ENCODE data around the gene HEXB. TPM values are rescaled to one million over a fixed set of nuclear protein-coding genes. Genes with fewer than 3 reads are reported as not detected.
"Not testable (repeated sequence)": the region's sequence is repeated elsewhere in the genome, so short reads cannot be mapped to it uniquely, and the experiment has no call there.

The HEXB gene
- total and polyA plus RNA-seq, 7 experiments from 2014 or later: 37.7 to 95.8 (median 72.0) TPM

GRCh38 chr5:74736759-74737158, 51.7 kb downstream of the HEXB start:
- POLR2A ChIA-PET: no interaction called here
- DNase-seq: no peak
- CTCF ChIA-PET: no interaction called here
- ATAC-seq: no peak
- Mint-ChIP-seq H3K4me3 (no peak overlapping the region), H3K9me3 (peaks cover 0 to 1% (median 0%) of the 10 kb centered on the region in 11 donors), H3K27me3 (no peaks in the 10 kb centered on the region), H3K36me3 (peaks cover 4 to 52% (median 25%) of the 10 kb centered on the region in 5 donors), H3K4me1 (peaks cover 0 to 1% (median 0%) of the 10 kb centered on the region in 7 donors), H3K27ac (peak overlapping the region in 2 of 9 donors; percentile 3 to 26)
- Histone ChIP-seq H3K9me3 (ENCODE audit: control insufficient read depth in 2 of 3, low read length in 3 of 3) (no peaks in the 10 kb centered on the region), H3K27me3 (ENCODE audit: control insufficient read depth in 2 of 2, insufficient read depth in 2 of 2, low read length in 2 of 2) (no peaks in the 10 kb centered on the region), H3K27ac (ENCODE audit: low read depth, low read length) (no peak overlapping the region), H3K4me3 (ENCODE audit: low read length) (no peak overlapping the region), H3K36me3 (ENCODE audit: control insufficient read depth in 2 of 3, insufficient read depth in 3 of 3, low read length in 3 of 3) (peaks cover 3 to 41% (median 14%) of the 10 kb centered on the region in 3 experiments), H3K4me1 (ENCODE audit: control insufficient read depth in 2 of 2, insufficient read depth in 2 of 2, low read length in 2 of 2) (no peaks in the 10 kb centered on the region)
- intact Hi-C loops (cut with micrococcal nuclease): no loop called here

- no peak for ATAC-seq
- POLR2A ChIA-PET: interaction anchor here (0.9 kb wide), 1 partner anchor 29 kb away, joined by 3 read pairs; the partner anchor contains the start of genes GFM2 and NSA2
- H3K27ac Mint-ChIP-seq: peak overlapping the region in 2 of 9 donors; percentile 6 to 67
- intact Hi-C loops (cut with micrococcal nuclease): no loop called here
- Histone ChIP-seq H3K4me3 (ENCODE audit: low read length) (no peak overlapping the region), H3K36me3 (ENCODE audit: control insufficient read depth in 2 of 3, insufficient read depth in 3 of 3, low read length in 3 of 3) (peaks cover 3 to 33% (median 14%) of the 10 kb centered on the region in 3 experiments), H3K9me3 (ENCODE audit: control insufficient read depth in 2 of 3, low read length in 3 of 3) (no peaks in the 10 kb centered on the region), H3K27me3 (ENCODE audit: control insufficient read depth in 2 of 2, insufficient read depth in 2 of 2, low read length in 2 of 2) (no peaks in the 10 kb centered on the region), H3K27ac (ENCODE audit: low read depth, low read length) (no peak overlapping the region), H3K4me1 (ENCODE audit: control insufficient read depth in 2 of 2, insufficient read depth in 2 of 2, low read length in 2 of 2) (no peaks in the 10 kb centered on the region)
- no peaks in the 10 kb centered on the region for H3K9me3 Mint-ChIP-seq
- H3K27me3 Mint-ChIP-seq: no peaks in the 10 kb centered on the region
- H3K4me1 Mint-ChIP-seq: peaks cover 0 to 1% (median 0%) of the 10 kb centered on the region in 7 donors
- DNase-seq: no peak
- H3K36me3 Mint-ChIP-seq: peaks cover 4 to 49% (median 24%) of the 10 kb centered on the region in 5 donors
- H3K4me3 Mint-ChIP-seq: no peak overlapping the region
- CTCF ChIA-PET: interaction anchor here (0.6 to 0.7 kb wide), 2 partner anchors 76 to 498 kb away, joined by 3 to 4 read pairs; no protein-coding TSS in a partner anchor
Observed at GRCh38 chr5:74738406-74738805, 53.4 kb downstream of the HEXB start.

DNA sequence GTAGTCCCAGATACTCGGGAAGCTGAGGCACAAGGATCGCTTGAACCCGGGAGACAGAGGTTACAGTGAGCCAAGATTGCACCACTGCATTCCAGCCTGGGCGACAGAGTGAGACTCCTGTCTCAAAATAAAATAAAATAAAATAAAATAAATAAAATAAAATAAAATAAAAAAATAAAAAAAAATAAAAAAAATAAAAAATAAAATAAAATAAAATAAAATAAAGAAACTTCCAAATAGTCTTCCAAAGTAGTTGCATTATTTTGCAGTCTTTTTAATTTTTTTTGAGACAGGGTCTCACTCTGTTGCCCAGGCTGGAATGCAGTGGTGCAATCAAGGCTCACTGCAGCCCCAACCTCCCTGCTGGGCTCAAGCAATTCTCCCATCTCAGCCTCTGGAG, 63.7 kb downstream of the HEXB start:
- H3K9me3 ChIP-seq (ENCODE audit: control insufficient read depth in 2 of 3, low read length in 3 of 3); intact Hi-C loops (cut with micrococcal nuclease); H3K27me3 Mint-ChIP-seq; ATAC-seq; CTCF ChIA-PET; H3K27ac Mint-ChIP-seq; H3K27ac ChIP-seq (ENCODE audit: low read depth, low read length); H3K4me1 ChIP-seq (ENCODE audit: control insufficient read depth in 2 of 2, insufficient read depth in 2 of 2, low read length in 2 of 2); H3K9me3 Mint-ChIP-seq; H3K4me3 ChIP-seq (ENCODE audit: low read length); H3K4me1 Mint-ChIP-seq; POLR2A ChIA-PET; H3K4me3 Mint-ChIP-seq; H3K27me3 ChIP-seq (ENCODE audit: control insufficient read depth in 2 of 2, insufficient read depth in 2 of 2, low read length in 2 of 2); DNase-seq: not testable (repeated sequence)
- peaks cover 0 to 46% (median 6%) of the 10 kb centered on the region in 3 experiments for H3K36me3 ChIP-seq (ENCODE audit: control insufficient read depth in 2 of 3, insufficient read depth in 3 of 3, low read length in 3 of 3)
- H3K36me3 Mint-ChIP-seq: peaks cover 16 to 66% (median 50%) of the 10 kb centered on the region in 5 donors

DNA sequence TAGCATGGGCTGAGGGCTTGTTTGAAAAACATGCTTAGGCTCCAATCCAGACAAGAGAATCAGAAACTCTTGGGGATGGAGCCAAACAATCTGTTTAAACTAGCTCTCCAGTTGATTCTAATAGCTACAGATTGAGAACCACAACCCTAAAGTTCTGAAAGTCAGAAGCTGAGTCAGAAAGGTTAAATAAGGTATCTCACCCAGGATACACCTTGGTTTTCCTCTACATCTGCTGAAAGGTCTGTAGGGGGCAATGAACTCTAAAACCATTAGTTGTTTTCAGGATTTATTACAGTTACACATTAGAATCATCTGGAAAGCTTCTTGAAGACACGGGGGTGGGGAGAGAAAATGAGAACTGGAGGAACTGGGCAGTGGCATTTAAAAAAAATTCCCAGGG, 76.2 kb downstream of the HEXB start:
- Histone ChIP-seq H3K9me3 (ENCODE audit: control insufficient read depth in 2 of 3, low read length in 3 of 3) (no peaks in the 10 kb centered on the region), H3K4me1 (ENCODE audit: control insufficient read depth in 2 of 2, insufficient read depth in 2 of 2, low read length in 2 of 2) (peaks cover 12% of the 10 kb centered on the region in 2 donors), H3K4me3 (ENCODE audit: low read length) (no peak overlapping the region), H3K27ac (ENCODE audit: low read depth, low read length) (no peak overlapping the region), H3K27me3 (ENCODE audit: control insufficient read depth in 2 of 2, insufficient read depth in 2 of 2, low read length in 2 of 2) (no peaks in the 10 kb centered on the region), H3K36me3 (ENCODE audit: control insufficient read depth in 2 of 3, insufficient read depth in 3 of 3, low read length in 3 of 3) (peaks cover 0 to 23% (median 16%) of the 10 kb centered on the region in 3 experiments)
- ATAC-seq (no peak), DNase-seq (no peak)
- Mint-ChIP-seq H3K4me3 (no peak overlapping the region), H3K36me3 (peaks cover 9 to 46% (median 23%) of the 10 kb centered on the region in 5 donors), H3K4me1 (peaks cover 6 to 42% (median 30%) of the 10 kb centered on the region in 7 donors), H3K9me3 (peaks cover 0 to 5% (median 0%) of the 10 kb centered on the region in 11 donors), H3K27ac (peak overlapping the region in 1 of 9 donors; percentile 20), H3K27me3 (no peaks in the 10 kb centered on the region)
- intact Hi-C loops (cut with micrococcal nuclease): loop anchor here in 1 of 2 donors (10.0 kb wide), 1 partner anchor 474 kb away; the partner anchor contains the start of gene ANKRD31
- CTCF ChIA-PET: interaction anchor here (1.0 kb wide), 1 partner anchor 158 kb away, joined by 4 read pairs; no protein-coding TSS in a partner anchor
- POLR2A ChIA-PET: no interaction called here

GRCh38 chr5:74762599-74762998, 77.6 kb downstream of the HEXB start:
- POLR2A ChIA-PET: no interaction called here
- peaks cover 13 to 14% of the 10 kb centered on the region in 2 donors for H3K4me1 ChIP-seq (ENCODE audit: control insufficient read depth in 2 of 2, insufficient read depth in 2 of 2, low read length in 2 of 2)
- H3K4me3 ChIP-seq (ENCODE audit: low read length): no peak overlapping the region
- Mint-ChIP-seq H3K36me3 (peaks cover 11 to 34% (median 15%) of the 10 kb centered on the region in 5 donors), H3K27ac (no peak overlapping the region), H3K9me3 (no peaks in the 10 kb centered on the region), H3K4me1 (peaks cover 6 to 56% (median 42%) of the 10 kb centered on the region in 7 donors), H3K27me3 (no peaks in the 10 kb centered on the region), H3K4me3 (no peak overlapping the region)
- no peak overlapping the region for H3K27ac ChIP-seq (ENCODE audit: low read depth, low read length)
- H3K27me3 ChIP-seq (ENCODE audit: control insufficient read depth in 2 of 2, insufficient read depth in 2 of 2, low read length in 2 of 2): no peaks in the 10 kb centered on the region
- H3K9me3 ChIP-seq (ENCODE audit: control insufficient read depth in 2 of 3, low read length in 3 of 3): no peaks in the 10 kb centered on the region
- CTCF ChIA-PET: interaction anchor here (1.7 kb wide), 1 partner anchor 104 kb away, joined by 3 read pairs; no protein-coding TSS in a partner anchor
- no peak for DNase-seq
- peaks cover 0 to 28% (median 12%) of the 10 kb centered on the region in 3 experiments for H3K36me3 ChIP-seq (ENCODE audit: control insufficient read depth in 2 of 3, insufficient read depth in 3 of 3, low read length in 3 of 3)
- intact Hi-C loops (cut with micrococcal nuclease): loop anchor here in 1 of 2 donors (10.0 kb wide), 1 partner anchor 472 kb away; the partner anchor contains the start of gene ANKRD31
- ATAC-seq: no peak

GRCh38 chr5:74763504-74763903, 78.5 kb downstream of the HEXB start:
- no peaks in the 10 kb centered on the region for H3K9me3 Mint-ChIP-seq
- no peaks in the 10 kb centered on the region for H3K27me3 Mint-ChIP-seq
- Histone ChIP-seq H3K27me3 (ENCODE audit: control insufficient read depth in 2 of 2, insufficient read depth in 2 of 2, low read length in 2 of 2) (no peaks in the 10 kb centered on the region), H3K27ac (ENCODE audit: low read depth, low read length) (no peak overlapping the region), H3K4me1 (ENCODE audit: control insufficient read depth in 2 of 2, insufficient read depth in 2 of 2, low read length in 2 of 2) (peaks cover 22% of the 10 kb centered on the region in 2 donors), H3K36me3 (ENCODE audit: control insufficient read depth in 2 of 3, insufficient read depth in 3 of 3, low read length in 3 of 3) (peaks cover 0 to 20% (median 5%) of the 10 kb centered on the region in 3 experiments), H3K4me3 (ENCODE audit: low read length) (no peak overlapping the region), H3K9me3 (ENCODE audit: control insufficient read depth in 2 of 3, low read length in 3 of 3) (no peaks in the 10 kb centered on the region)
- H3K4me1 Mint-ChIP-seq: peaks cover 12 to 65% (median 51%) of the 10 kb centered on the region in 7 donors
- H3K4me3 Mint-ChIP-seq: no peak overlapping the region
- POLR2A ChIA-PET: no interaction called here
- ATAC-seq (no peak), DNase-seq (no peak)
- no peak overlapping the region for H3K27ac Mint-ChIP-seq
- peaks cover 7 to 27% (median 10%) of the 10 kb centered on the region in 5 donors for H3K36me3 Mint-ChIP-seq
- intact Hi-C loops (cut with micrococcal nuclease): loop anchor here in 1 of 2 donors (10.0 kb wide), 1 partner anchor 471 kb away; the partner anchor contains the start of gene ANKRD31
- CTCF ChIA-PET: interaction anchor here (1.7 kb wide), 1 partner anchor 103 kb away, joined by 3 read pairs; no protein-coding TSS in a partner anchor

All from naive thymus-derived CD4-positive, alpha-beta T cell (primary cell).